CD4-positive, alpha-beta T cell treated with Interleukin-17A for 4 hours (primary cell): ENCODE data around the gene OPN4.

Experiments used
- DNase-seq: peaks from one replicate; pipeline ENCODE4 v3.0.0-alpha.2; 2020; ENCODE audit warnings: mixed read lengths

The OPN4 gene

DNA sequence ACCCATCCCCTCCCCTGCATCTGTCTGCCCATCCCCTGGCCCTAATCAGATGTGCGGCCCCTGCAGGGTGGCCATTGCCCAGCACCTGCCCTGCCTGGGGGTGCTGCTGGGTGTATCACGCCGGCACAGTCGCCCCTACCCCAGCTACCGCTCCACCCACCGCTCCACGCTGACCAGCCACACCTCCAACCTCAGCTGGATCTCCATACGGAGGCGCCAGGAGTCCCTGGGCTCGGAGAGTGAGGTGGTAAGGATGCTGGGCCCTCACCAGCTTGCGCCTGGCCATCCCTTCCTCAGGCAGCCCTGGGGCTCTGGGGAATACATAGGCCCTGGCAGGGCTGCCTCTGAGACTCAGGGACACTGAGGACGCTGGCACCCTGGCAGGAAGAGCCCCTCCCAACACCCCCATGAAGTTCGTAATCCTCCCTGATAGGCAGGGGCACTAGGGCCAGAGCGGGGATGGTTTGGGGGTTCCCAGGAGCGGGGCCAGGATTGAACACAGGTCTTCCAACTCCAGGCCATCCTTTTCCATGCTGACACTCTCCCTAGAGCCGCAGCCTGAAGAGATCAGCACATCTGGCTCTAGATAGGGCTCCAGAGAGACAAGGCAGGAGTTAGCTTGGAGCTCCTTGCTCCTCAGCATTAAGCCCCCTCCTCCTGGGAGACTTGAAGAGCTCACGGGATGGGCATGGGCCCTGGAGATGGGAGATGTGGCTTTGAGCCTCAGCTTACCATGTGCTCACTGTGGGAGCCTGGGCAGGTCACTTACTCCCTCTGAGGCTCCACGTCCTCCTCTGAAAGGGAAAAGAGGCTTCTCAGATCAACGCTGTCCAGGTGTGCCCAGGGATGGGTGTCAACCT lies 8.1 kb downstream of the OPN4 start:
- no peak for DNase-seq

GRCh38 chr10:86663046-86663345 lies 8.6 kb downstream of the OPN4 start:
- no peak for DNase-seq

- no peak for DNase-seq
Observed at GRCh38 chr10:86663576-86664339, 9.4 kb downstream of the OPN4 start.

DNA sequence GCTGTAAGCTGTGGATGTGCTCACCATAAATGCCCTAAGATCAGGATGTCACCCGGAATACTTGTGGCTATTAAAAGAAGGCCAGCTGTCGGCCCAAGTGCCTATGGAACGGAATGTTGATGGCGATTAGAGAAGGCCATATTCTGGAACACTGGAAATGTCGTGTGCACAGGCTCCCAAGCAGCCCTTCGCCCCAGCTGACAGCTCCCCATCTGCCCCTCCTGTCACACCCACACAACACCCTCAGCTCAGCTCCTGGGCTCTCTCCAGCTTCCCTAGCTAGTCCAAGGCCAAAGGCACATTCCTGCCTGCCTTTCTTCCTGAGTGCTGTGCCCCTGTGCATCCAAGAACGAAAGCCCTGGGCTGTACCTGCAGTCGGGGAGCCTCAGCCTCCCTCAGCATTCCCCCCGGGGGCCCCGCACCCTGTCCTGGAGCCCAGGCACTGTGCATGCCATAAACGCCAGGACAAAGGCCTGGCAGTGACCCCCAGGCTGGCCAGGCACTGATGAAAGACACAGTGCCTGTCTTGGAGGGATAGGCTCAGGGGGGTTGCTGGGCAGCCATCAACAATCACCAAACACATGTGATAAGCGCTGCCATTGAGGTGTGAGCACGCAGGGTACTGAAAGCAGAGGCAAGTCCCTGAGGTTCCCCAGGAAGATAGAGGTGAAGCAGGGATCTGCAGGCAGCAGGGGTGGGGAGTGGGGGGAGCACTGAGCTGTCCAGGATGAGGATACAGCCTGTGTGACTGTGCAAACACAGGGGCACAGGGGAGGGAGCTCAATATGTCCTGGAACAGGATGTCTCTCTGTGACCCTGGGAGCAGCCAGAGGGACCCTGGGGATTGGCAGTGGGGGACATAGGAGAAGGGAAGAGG lies 10.2 kb downstream of the OPN4 start:
- DNase-seq = no peak

DNA sequence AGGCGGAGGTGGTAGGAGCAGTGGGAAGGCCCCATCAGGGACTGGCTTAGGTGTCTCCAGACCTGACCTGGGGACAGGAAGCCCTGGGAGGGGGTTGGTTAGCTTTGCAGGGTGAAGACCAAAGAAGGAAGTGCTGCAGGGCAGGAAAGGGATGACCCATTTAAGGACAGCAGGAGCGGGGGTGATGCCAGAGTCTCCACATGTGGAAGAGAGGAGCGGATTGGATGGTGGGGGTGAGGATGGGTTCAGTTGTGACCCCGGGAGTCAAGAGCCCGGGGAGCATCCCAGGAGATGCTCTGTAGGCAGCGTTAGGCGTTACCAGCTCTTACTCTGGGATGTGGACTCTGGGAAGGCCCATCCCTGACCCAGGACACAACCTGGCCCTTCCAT lies 10.9 kb downstream of the OPN4 start:
- no peak for DNase-seq

- DNase-seq = no peak
Observed at GRCh38 chr10:86665868-86666267, 11.5 kb downstream of the OPN4 start.

- no peak for DNase-seq
Observed at GRCh38 chr10:86666538-86666937, 12.2 kb downstream of the OPN4 start.

DNA sequence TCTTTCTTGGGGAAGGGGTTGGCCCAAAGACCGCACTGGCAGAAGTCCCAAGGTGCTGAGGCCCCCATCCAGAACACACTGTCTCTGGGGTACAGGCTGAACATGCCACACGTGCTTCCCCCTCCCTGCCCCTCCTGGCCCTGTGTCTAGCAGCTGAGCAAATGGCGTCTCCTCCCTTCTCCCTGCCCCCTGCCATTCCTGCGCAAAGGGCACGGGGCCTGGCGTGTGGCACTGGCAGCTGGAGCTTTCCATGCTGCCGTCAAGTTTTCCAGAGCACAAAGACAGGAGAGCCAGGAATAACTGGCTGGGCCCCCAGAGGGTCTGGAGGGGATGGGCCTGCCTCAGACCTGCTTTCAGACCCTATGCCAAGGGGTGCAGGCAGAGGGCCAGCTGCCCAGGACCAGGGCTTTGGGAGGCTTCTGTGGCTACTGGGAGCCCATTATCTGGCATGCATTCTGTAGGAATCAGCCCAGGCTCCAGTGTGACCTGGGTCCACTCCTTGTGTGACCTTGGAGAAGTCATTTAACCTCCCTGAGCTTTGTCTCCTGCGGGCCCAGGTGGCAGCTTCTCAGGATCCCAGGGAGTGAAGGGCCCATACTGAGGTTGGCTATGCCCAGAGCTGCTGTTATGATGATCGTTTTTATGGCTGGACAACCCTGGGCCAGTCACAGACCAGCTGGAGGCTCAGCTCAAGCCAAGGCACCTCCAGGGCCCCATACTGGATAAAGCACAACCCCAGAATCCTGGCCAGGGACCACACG lies 13.3 kb downstream of the OPN4 start:
- no peak for DNase-seq

DNA sequence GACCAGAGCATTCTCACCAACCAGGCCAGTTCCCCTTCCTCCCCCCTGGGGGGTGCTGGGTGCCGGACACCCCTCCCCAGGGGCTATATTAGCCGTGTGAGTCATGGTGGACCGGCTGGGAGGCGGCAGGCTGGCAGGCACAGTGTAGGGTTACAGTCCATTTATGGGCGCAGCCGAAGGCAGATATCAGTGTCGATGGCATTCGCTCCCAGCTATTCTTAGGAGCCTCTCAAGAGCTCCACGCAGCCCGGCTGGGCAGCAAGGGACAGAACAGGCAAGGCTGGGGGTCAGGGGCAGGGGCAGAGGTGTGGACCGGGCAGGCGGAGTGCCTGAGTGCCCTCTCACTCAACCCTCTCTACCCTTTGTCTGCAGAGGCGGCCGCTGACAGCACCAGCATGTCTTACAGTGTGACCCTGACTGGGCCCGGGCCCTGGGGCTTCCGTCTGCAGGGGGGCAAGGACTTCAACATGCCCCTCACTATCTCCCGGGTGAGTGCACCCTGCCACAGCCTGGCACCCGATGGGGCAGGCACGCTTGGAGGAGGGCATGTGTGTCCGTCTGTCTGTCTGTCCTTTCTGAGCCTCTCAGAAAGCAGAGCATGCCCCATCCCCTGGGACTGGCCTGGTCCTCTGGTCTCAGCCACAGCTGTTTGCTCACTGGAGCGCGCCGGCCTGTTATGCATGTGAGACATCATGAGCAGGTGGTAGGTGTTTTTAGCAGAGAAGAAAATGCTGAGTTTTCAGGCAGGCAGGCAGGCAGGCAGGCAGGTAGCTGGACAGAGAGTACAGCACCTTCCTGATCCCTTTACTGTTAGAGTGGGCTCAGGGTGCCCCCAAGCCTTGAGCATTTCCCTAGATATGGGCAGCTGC lies 14.2 kb downstream of the OPN4 start, which contains the start of gene LDB3:
Gene LDB3, plus strand, starts transcription at position 215 of the 869 bp plus-strand sequence. Its CDS starts 181 bp downstream, at position 396.
- no peak for DNase-seq

- DNase-seq = no peak
Observed at GRCh38 chr10:86670290-86670811, 16.0 kb downstream of the OPN4 start.

DNA sequence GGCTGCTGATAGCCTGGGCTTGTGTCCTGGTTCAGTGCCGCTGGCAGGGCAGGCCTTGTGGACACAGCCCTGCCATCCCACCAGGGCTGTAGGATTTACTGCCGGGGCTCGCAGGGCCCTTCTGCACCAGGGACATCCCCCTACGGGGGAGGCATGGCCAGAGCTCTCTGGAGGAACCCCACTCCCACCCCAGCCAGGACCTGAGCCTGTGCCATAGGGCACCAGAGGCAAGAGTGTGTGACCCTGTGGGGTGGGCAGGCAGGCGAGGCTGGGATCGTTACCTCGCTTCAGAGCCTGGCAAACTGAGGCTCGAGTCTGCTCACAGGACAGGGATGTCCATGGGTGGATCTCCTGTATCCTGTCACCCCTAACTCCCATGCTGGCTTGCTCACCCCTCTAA lies 16.5 kb downstream of the OPN4 start:
- DNase-seq = no peak

DNA sequence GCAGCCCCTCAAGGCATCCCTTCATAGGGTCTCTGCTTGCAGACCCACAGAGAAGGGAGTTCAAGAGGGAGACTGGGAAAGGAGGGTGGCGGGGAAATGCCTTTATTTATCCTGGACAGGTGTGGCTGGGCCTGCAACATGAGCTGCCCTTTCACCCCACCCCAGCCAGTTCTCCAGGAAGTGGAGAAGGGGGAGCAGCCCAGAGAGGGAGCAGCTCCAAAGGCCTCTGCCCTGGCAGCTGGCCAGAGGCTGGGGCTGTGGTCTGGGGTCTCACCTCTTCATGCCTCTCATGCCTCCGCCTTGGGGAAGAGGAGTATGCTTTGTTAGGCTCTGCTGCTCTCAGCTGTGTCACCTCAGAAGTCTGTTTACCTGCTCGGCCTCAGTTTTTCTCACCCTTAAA lies 17.1 kb downstream of the OPN4 start:
- no peak for DNase-seq

DNA sequence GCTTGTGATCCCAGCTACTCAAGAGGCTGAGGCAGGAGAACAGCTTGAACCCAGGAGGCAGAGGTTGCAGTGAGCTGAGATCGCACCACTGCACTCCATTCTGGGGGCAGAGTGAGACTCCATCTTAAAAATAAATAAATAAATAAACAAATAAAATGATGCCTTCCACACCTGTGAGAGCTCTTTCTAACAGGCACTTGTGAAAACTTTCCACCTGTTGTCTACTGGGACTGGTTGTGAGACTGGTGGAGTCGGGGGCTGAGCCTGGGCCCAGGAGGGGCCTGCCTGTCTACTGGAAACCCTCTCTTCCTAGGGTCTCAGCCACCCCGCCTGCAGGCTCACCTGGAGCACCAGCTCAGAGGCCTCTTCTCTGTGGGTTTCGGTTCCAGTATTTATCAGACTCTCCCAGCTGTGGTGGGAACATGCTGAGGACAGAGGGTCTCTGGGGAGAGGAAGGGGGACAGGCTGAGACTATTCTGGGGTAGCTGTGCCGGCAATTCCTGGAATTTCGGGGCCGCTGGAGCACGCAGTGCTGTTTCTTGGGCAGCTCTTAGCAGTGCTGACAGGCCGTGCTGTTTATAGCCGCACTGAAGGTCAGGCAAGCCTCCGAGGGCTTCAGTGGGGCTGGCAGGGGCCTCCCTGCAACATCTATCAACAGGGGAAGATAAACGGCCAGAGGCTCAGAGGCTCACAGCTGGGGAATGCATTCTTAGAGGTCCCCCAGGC lies 17.8 kb downstream of the OPN4 start:
- DNase-seq = no peak

- DNase-seq = no peak
Observed at GRCh38 chr10:86673216-86673826, 19.0 kb downstream of the OPN4 start.

DNA sequence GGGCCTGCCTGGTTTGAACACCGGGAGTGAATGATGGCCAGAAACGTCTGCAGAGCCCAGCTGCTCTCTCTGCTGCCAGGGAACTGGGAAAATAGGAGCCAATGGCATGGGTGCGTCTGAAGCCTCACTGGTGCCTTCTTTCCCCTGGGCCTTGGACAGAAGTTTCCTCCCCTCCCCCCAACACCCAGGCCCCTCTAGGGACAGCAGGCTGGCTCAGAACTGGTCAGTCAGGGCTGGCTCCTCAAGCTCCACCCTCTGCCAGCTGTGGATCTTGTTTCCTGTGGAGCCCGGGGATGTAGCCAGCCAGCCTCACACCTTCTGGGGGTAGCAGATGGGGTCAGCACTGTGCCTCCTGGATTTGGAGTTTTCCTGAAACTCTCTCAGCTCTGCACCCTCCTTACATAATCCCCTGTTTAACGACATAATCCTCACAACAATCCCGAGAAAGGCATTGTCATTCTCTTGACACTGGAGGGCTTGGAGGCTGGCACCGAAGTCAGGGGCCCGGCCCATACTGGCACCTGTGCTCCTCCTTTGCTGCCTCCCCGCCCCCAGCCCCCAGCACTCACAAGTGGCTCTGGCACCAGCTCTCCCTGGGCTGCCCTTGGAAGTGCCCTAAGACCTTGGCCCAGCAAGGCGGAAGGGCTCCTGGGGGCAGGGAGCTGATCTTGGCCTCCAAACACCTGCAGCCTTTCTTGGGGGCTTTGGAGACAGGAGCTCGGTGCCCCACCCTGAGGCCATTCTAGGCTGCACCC lies 19.7 kb downstream of the OPN4 start:
- no peak for DNase-seq

- DNase-seq = no peak
Observed at GRCh38 chr10:86674912-86675311, 20.6 kb downstream of the OPN4 start.

DNA sequence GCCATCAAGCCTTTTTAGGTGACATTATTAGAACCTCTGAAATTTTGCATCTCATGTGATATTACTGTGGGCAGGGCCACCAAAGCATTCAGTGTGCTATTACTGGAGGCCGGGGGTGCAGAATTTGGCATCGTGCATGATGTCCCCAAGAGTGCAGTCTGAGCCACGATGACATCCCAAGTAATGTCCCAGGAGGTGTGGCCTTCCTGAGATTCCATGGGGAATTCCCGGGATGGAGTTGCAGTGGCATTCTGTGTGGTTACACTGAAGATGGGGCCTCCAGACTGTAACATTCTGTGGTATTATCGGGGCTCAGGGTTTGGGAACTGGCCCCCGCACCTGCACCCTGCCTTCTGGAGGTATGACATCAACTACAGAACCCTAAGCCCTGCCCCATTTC lies 23.0 kb downstream of the OPN4 start:
- DNase-seq = no peak

GRCh38 chr10:86678999-86679792 lies 24.8 kb downstream of the OPN4 start:
- DNase-seq = no peak
